Mesenchymal stem cell (in vitro differentiated cells and primary cell): Measurements from ENCODE around the gene NECAB3.

Source experiments
- DNase-seq: peaks from one replicate; pipeline ENCODE4 v3.0.0-alpha.2; 2013
- H2AFZ ChIP-seq: one replicate; pipeline ENCODE4 v1.6.1; 2013; ENCODE audit warnings: low read depth, mild to moderate bottlenecking, control low read depth, inconsistent platforms, low read length, moderate library complexity
- H2AK5ac ChIP-seq: 2 replicates; pipeline ENCODE4 v1.6.1; 2013; ENCODE audit warnings: low read length, moderate library complexity, mild to moderate bottlenecking, inconsistent platforms; ENCODE audit not compliant: severe bottlenecking
- H2BK120ac ChIP-seq: one replicate; pipeline ENCODE4 v1.6.1; 2013; ENCODE audit warnings: low read depth, mild to moderate bottlenecking, inconsistent platforms, low read length, moderate library complexity
- H2BK12ac ChIP-seq, 2 experiments: one replicate each; pipeline ENCODE4 v1.6.1; 2013; ENCODE audit warnings: inconsistent platforms in 2 of 2, low read length in 2 of 2, mild to moderate bottlenecking in 2 of 2, moderate library complexity in 2 of 2, control low read depth in 1 of 2
- H2BK15ac ChIP-seq: one replicate; pipeline ENCODE4 v1.6.1; 2013; ENCODE audit warnings: mild to moderate bottlenecking, low read depth, inconsistent platforms; ENCODE audit not compliant: poor library complexity, severe bottlenecking
- H2BK5ac ChIP-seq: 2 replicates; pipeline ENCODE4 v1.6.1; 2013; ENCODE audit warnings: low read depth, mild to moderate bottlenecking, low read length, control low read depth, inconsistent platforms; ENCODE audit not compliant: poor library complexity, severe bottlenecking
- H3K14ac ChIP-seq, 2 experiments: one replicate each; pipeline ENCODE4 v1.6.1; 2013; ENCODE audit warnings: inconsistent platforms in 2 of 2, low read length in 2 of 2, control low read depth in 1 of 2, mild to moderate bottlenecking in 1 of 2, moderate library complexity in 1 of 2
- H3K18ac ChIP-seq, 2 experiments: one replicate each; pipeline ENCODE4 v1.6.1; 2013; ENCODE audit warnings: inconsistent platforms in 2 of 2, low read length in 2 of 2, control low read depth in 1 of 2, low read depth in 1 of 2, mild to moderate bottlenecking in 1 of 2
- H3K23ac ChIP-seq, 2 experiments: one replicate each; pipeline ENCODE4 v1.6.1; 2013; ENCODE audit warnings: inconsistent platforms in 2 of 2, low read length in 2 of 2, mild to moderate bottlenecking in 2 of 2, moderate library complexity in 2 of 2, control low read depth in 1 of 2
- H3K27ac ChIP-seq: 2 replicates; pipeline ENCODE4 v1.5.1; 2013; ENCODE audit warnings: mild to moderate bottlenecking, moderate library complexity, low read length, control low read depth, inconsistent platforms; ENCODE audit not compliant: poor library complexity, severe bottlenecking
- H3K27me3 ChIP-seq, 2 experiments: 2 replicates each; pipeline versions ENCODE4 v1.6.1 to v1.7.0; 2013; ENCODE audit warnings: low read length in 2 of 2, mild to moderate bottlenecking in 2 of 2, moderate library complexity in 2 of 2, control low read depth in 1 of 2, inconsistent platforms in 1 of 2; ENCODE audit not compliant: control insufficient read depth in 1 of 2, insufficient read depth in 1 of 2
- H3K36me3 ChIP-seq, 2 experiments: 2 replicates each; pipeline versions ENCODE4 v1.6.1 to v1.7.0; 2013; ENCODE audit warnings: low read length in 2 of 2, control low read depth in 1 of 2, inconsistent platforms in 1 of 2, low read depth in 1 of 2, mild to moderate bottlenecking in 1 of 2; ENCODE audit not compliant: insufficient read depth in 2 of 2, control insufficient read depth in 1 of 2
- H3K4ac ChIP-seq, 2 experiments: one replicate each; pipeline ENCODE4 v1.6.1; 2013; ENCODE audit warnings: inconsistent platforms in 2 of 2, low read length in 2 of 2, mild to moderate bottlenecking in 2 of 2, moderate library complexity in 2 of 2, control low read depth in 1 of 2, low read depth in 1 of 2
- H3K4me1 ChIP-seq: 2 replicates; pipeline ENCODE4 v1.6.1; 2013; ENCODE audit warnings: low read depth, low read length, control low read depth; ENCODE audit not compliant: control insufficient read depth, insufficient read depth
- H3K4me2 ChIP-seq: 2 replicates; pipeline ENCODE4 v1.6.1; 2013; ENCODE audit warnings: low read length, mild to moderate bottlenecking, inconsistent platforms; ENCODE audit not compliant: poor library complexity, severe bottlenecking
- H3K4me3 ChIP-seq, 2 experiments: 2 replicates each; pipeline versions ENCODE4 v1.5.1 to v1.7.0; 2013; ENCODE audit warnings: low read length in 2 of 2, mild to moderate bottlenecking in 2 of 2, control low read depth in 1 of 2, low read depth in 1 of 2; ENCODE audit not compliant: insufficient read depth in 1 of 2
- H3K79me1 ChIP-seq: replicated peaks from 2 replicates; pipeline ENCODE4 v1.6.1; 2013; ENCODE audit warnings: mild to moderate bottlenecking, control low read depth, low read length, inconsistent platforms; ENCODE audit not compliant: poor library complexity, severe bottlenecking
- H3K9ac ChIP-seq: 2 replicates; pipeline ENCODE4 v1.7.0; 2013; ENCODE audit warnings: mild to moderate bottlenecking, low read length, moderate library complexity
- H3K9me3 ChIP-seq: 2 replicates; pipeline ENCODE4 v1.7.0; 2013; ENCODE audit warnings: mild to moderate bottlenecking, low read length; ENCODE audit not compliant: control insufficient read depth
- H4K8ac ChIP-seq: one replicate; pipeline ENCODE4 v1.6.1; 2013; ENCODE audit warnings: inconsistent platforms, mild to moderate bottlenecking, low read length, moderate library complexity
- H4K91ac ChIP-seq: one replicate; pipeline ENCODE4 v1.6.1; 2013; ENCODE audit warnings: mild to moderate bottlenecking, low read length, inconsistent platforms
- WGBS: methylation state at CpG from one replicate; pipeline ENCODE4 v1.1.7; 2013; ENCODE audit warnings: mixed read lengths; 5-methylcytosine and 5-hydroxymethylcytosine counted together

The NECAB3 gene

GRCh38 chr20:33611106-33611505, 63.1 kb downstream of the NECAB3 start:
- H4K8ac ChIP-seq, result no peak overlapping the region
- H3K9ac ChIP-seq, result no peak overlapping the region
- no peak overlapping the region for H3K18ac ChIP-seq
- no peak overlapping the region for H3K14ac ChIP-seq
- peaks cover 9 to 82% of the 10 kb centered on the region in 2 experiments for H3K36me3 ChIP-seq
- H2BK12ac ChIP-seq, result no peak overlapping the region
- no peak overlapping the region for H2BK15ac ChIP-seq
- 95% methylated on average over 5 of the region's 5 CpGs for WGBS
- H2BK5ac ChIP-seq, result no peak overlapping the region
- H3K23ac ChIP-seq, result no peak overlapping the region
- no peak overlapping the region for H2BK120ac ChIP-seq
- H2AK5ac ChIP-seq, result no peak overlapping the region
- no peak for DNase-seq
- no peak overlapping the region for H3K4ac ChIP-seq
- no peak overlapping the region for H3K27ac ChIP-seq
- no peak overlapping the region for H3K4me3 ChIP-seq
- peaks cover 8% of the 10 kb centered on the region for H3K79me1 ChIP-seq
- no peaks in the 10 kb centered on the region for H3K4me1 ChIP-seq
- H4K91ac ChIP-seq, result no peak overlapping the region
- no peaks in the 10 kb centered on the region for H3K9me3 ChIP-seq
- no peak overlapping the region for H2AFZ ChIP-seq
- no peaks in the 10 kb centered on the region for H3K27me3 ChIP-seq
- no peak overlapping the region for H3K4me2 ChIP-seq

GRCh38 chr20:33609504-33609903, 64.7 kb downstream of the NECAB3 start:
- no peak overlapping the region for H3K23ac ChIP-seq
- WGBS, result 94% methylated on average over 2 of the region's 2 CpGs
- no peaks in the 10 kb centered on the region for H3K4me1 ChIP-seq
- no peak overlapping the region for H2BK120ac ChIP-seq
- H3K9me3 ChIP-seq, result no peaks in the 10 kb centered on the region
- no peak overlapping the region for H2AFZ ChIP-seq
- no peaks in the 10 kb centered on the region for H3K27me3 ChIP-seq
- H3K9ac ChIP-seq, result no peak overlapping the region
- H2BK5ac ChIP-seq, result no peak overlapping the region
- no peak overlapping the region for H3K4me3 ChIP-seq
- H3K27ac ChIP-seq, result no peak overlapping the region
- peaks cover 9 to 66% of the 10 kb centered on the region in 2 experiments for H3K36me3 ChIP-seq
- H3K14ac ChIP-seq, result no peak overlapping the region
- H2AK5ac ChIP-seq, result no peak overlapping the region
- H4K8ac ChIP-seq, result no peak overlapping the region
- H2BK15ac ChIP-seq, result no peak overlapping the region
- H3K79me1 ChIP-seq, result peaks cover 8% of the 10 kb centered on the region
- H3K18ac ChIP-seq, result no peak overlapping the region
- no peak overlapping the region for H2BK12ac ChIP-seq
- H3K4ac ChIP-seq, result no peak overlapping the region
- DNase-seq, result no peak
- no peak overlapping the region for H4K91ac ChIP-seq
- no peak overlapping the region for H3K4me2 ChIP-seq
